A549 (cell line): ENCODE measurements around the gene RPL27.

Experiments used
- BHLHE40 ChIP-seq: IDR thresholded peaks from 2 replicates; pipeline ENCODE4 v1.6.1; 2012; ENCODE audit warnings: low read depth, low read length, inconsistent platforms
- EHMT2 ChIP-seq: fragments of 200-600 bp; sonication (generic); IDR thresholded peaks from 2 replicates; pipeline ENCODE4 v1.6.1; 2016; ENCODE audit warnings: antibody characterized with exemption, low read depth, mild to moderate bottlenecking, moderate library complexity
- NFE2L2 ChIP-seq: fragments of 150-350 bp; conservative IDR thresholded peaks from 2 replicates; pipeline ENCODE4 v1.6.1; 2014; ENCODE audit warnings: low read length
- NR3C1 ChIP-seq: fragments of >200 bp; sonication (Bioruptor Twin); formaldehyde crosslinking; IDR thresholded peaks from 3 replicates; pipeline ENCODE4 v1.6.1; 2017
- POLR2A ChIP-seq: IDR thresholded peaks from 2 replicates; pipeline ENCODE4 v1.6.1; 2012; ENCODE audit warnings: mild to moderate bottlenecking, low read length
- RFX5 ChIP-seq: fragments of 450-650 bp; IDR thresholded peaks from 2 replicates; pipeline ENCODE4 v1.7.1; 2014; ENCODE audit warnings: antibody characterized with exemption, mild to moderate bottlenecking, moderate library complexity
- SMC3 ChIP-seq: fragments of >200 bp; sonication (Bioruptor Twin); formaldehyde crosslinking; IDR thresholded peaks from 3 replicates; pipeline ENCODE4 v1.6.1; 2018; ENCODE audit warnings: inconsistent platforms
- TF ChIP-seq, protein P1 (sequence below): fragments of >200 bp; sonication (Bioruptor Twin); formaldehyde crosslinking; IDR thresholded peaks from 3 replicates; pipeline ENCODE4 v1.5.1; 2016
- TF ChIP-seq, protein P2 (sequence below): IDR thresholded peaks from 2 replicates; pipeline ENCODE4 v1.6.1; 2012
- TF ChIP-seq, protein P3 (sequence below): fragments of 450-650 bp; IDR thresholded peaks from 2 replicates; pipeline ENCODE4 v1.6.1; 2014; ENCODE audit warnings: antibody characterized with exemption
- TF ChIP-seq, protein P4 (sequence below): IDR thresholded peaks from 2 replicates; pipeline ENCODE4 v1.6.1; 2012; ENCODE audit warnings: low read depth, borderline replicate concordance

DNA sequence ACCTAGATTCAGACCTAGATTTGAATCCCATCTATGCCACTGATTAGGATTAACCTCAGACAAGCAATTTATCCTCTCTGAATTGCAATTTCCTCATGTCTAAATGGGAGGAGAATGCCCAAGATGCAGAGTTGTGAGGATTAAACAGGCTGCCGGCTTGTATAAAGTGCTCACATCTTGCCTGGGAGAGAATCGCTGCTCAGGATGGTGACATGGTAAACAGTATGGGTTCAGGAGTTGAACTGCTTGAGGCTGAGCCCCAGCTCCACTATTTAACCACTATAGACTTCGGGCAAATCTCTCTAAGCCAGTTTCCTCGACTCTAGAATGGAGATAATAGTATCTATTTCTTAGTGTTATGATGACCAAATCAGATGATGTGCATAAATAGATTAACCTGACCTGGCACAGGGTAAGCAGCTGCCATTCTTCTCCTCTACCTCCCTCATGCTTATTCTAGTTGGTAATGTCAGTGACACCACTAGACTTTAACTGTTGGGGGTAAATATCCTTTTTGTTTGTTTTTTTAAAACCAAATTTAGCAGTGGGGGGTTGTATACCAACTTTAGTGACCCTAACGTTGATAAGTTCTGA is 732 bp upstream of the RPL27 start:
- TF ChIP-seq POLR2A (no peak), SMC3 (no peak), NR3C1 (no peak), BHLHE40 (no peak), NFE2L2 (no peak), EHMT2 (no peak), RFX5 (no peak)
- TF ChIP-seq, protein P1, sequence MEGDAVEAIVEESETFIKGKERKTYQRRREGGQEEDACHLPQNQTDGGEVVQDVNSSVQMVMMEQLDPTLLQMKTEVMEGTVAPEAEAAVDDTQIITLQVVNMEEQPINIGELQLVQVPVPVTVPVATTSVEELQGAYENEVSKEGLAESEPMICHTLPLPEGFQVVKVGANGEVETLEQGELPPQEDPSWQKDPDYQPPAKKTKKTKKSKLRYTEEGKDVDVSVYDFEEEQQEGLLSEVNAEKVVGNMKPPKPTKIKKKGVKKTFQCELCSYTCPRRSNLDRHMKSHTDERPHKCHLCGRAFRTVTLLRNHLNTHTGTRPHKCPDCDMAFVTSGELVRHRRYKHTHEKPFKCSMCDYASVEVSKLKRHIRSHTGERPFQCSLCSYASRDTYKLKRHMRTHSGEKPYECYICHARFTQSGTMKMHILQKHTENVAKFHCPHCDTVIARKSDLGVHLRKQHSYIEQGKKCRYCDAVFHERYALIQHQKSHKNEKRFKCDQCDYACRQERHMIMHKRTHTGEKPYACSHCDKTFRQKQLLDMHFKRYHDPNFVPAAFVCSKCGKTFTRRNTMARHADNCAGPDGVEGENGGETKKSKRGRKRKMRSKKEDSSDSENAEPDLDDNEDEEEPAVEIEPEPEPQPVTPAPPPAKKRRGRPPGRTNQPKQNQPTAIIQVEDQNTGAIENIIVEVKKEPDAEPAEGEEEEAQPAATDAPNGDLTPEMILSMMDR = no peak
- TF ChIP-seq, protein P2, sequence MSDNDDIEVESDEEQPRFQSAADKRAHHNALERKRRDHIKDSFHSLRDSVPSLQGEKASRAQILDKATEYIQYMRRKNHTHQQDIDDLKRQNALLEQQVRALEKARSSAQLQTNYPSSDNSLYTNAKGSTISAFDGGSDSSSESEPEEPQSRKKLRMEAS = no peak
- TF ChIP-seq, protein P3, sequence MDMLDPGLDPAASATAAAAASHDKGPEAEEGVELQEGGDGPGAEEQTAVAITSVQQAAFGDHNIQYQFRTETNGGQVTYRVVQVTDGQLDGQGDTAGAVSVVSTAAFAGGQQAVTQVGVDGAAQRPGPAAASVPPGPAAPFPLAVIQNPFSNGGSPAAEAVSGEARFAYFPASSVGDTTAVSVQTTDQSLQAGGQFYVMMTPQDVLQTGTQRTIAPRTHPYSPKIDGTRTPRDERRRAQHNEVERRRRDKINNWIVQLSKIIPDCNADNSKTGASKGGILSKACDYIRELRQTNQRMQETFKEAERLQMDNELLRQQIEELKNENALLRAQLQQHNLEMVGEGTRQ = no peak
- TF ChIP-seq, protein P4, sequence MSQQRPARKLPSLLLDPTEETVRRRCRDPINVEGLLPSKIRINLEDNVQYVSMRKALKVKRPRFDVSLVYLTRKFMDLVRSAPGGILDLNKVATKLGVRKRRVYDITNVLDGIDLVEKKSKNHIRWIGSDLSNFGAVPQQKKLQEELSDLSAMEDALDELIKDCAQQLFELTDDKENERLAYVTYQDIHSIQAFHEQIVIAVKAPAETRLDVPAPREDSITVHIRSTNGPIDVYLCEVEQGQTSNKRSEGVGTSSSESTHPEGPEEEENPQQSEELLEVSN = no peak
